HEK293 (cell line): Measurements from ENCODE around the gene RPS5.
A peak's percentile ranks its signal among the peaks of the same experiment; 100 is the strongest.

Experiments
- CTCF ChIA-PET: fragments of 350-600 bp; formaldehyde crosslinking; extraction: SDS; loops from one replicate; lab custom pipeline; 2021; ENCODE audit warnings: antibody characterized with exemption; lab: Yijun Ruan, JAX
- POLR2A ChIA-PET: fragments of 300-600 bp; formaldehyde crosslinking; extraction: SDS; loops from one replicate; lab custom pipeline; 2020; ENCODE audit warnings: antibody characterized with exemption, inconsistent platforms; lab: Yijun Ruan, JAX
- H3K27ac ChIP-seq: fragments of 200-500 bp; sonication (Bioruptor generic); 2 replicates; pipeline ENCODE4 v1.5.1; 2014; ENCODE audit warnings: low read depth, low read length, control low read depth, inconsistent platforms; ENCODE audit errors: extremely low read depth
- H3K36me3 ChIP-seq, 2 experiments: fragments of 200-500 bp in 1 of 2; sonication (Bioruptor generic) in 1 of 2; 1 replicate in 1 of 2; 2 replicates in 1 of 2; pipeline ENCODE4 v1.5.1; 2014 to 2017; ENCODE audit warnings: inconsistent platforms in 2 of 2, low read length in 2 of 2; ENCODE audit not compliant: control insufficient read depth in 2 of 2, insufficient read depth in 1 of 2
- H3K4me1 ChIP-seq: fragments of 200-500 bp; sonication (Bioruptor generic); 2 replicates; pipeline ENCODE4 v1.5.1; 2014; ENCODE audit warnings: mild to moderate bottlenecking, low read length, inconsistent platforms; ENCODE audit not compliant: control insufficient read depth, insufficient read depth
- H3K4me3 ChIP-seq: 2 replicates; pipeline ENCODE4 v1.5.1; 2011; ENCODE audit warnings: low read depth, mild to moderate bottlenecking, control low read depth, low read length, moderate library complexity
- H3K9me3 ChIP-seq: fragments of 200-500 bp; sonication (Bioruptor generic); 2 replicates; pipeline ENCODE4 v1.5.1; 2014; ENCODE audit warnings: low read depth, low read length, inconsistent platforms; ENCODE audit not compliant: control insufficient read depth, insufficient read depth
- GLIS1 ChIP-seq: fragments of 450-650 bp; formaldehyde crosslinking; IDR thresholded peaks from 2 replicates; pipeline ENCODE4 v1.5.1; 2016; ENCODE audit warnings: missing biosample characterization, missing genetic modification characterization
- KLF10 ChIP-seq: fragments of 450-650 bp; IDR thresholded peaks from 2 replicates; pipeline ENCODE4 v1.5.1; 2018; ENCODE audit warnings: missing biosample characterization, mild to moderate bottlenecking, missing genetic modification characterization
- KLF8 ChIP-seq: fragments of 450-650 bp; formaldehyde crosslinking; IDR thresholded peaks from 2 replicates; pipeline ENCODE4 v1.5.1; 2016; ENCODE audit warnings: missing biosample characterization, missing genetic modification characterization
- MEIS1 ChIP-seq: sonication (generic); formaldehyde crosslinking; IDR thresholded peaks from 2 replicates; pipeline ENCODE4 v1.8.1; 2022; ENCODE audit warnings: missing genetic modification reagents, mild to moderate bottlenecking, borderline replicate concordance
- SCRT2 ChIP-seq: fragments of 450-650 bp; formaldehyde crosslinking; IDR thresholded peaks from 2 replicates; pipeline ENCODE4 v1.5.1; 2016; ENCODE audit warnings: missing biosample characterization, missing genetic modification characterization
- SP3 ChIP-seq: fragments of 450-650 bp; formaldehyde crosslinking; IDR thresholded peaks from 2 replicates; pipeline ENCODE4 v1.5.1; 2016; ENCODE audit warnings: missing biosample characterization, missing genetic modification characterization
- SP7 ChIP-seq: fragments of 450-650 bp; formaldehyde crosslinking; IDR thresholded peaks from 2 replicates; pipeline ENCODE4 v1.5.1; 2016; ENCODE audit warnings: missing biosample characterization, missing genetic modification characterization
- ZBTB20 ChIP-seq: fragments of 450-650 bp; formaldehyde crosslinking; IDR thresholded peaks from 2 replicates; pipeline ENCODE4 v1.5.1; 2016; ENCODE audit warnings: missing biosample characterization, missing genetic modification characterization
- ZBTB26 ChIP-seq: fragments of 450-650 bp; formaldehyde crosslinking; optimal IDR thresholded peaks from 2 replicates; pipeline ENCODE3; 2016; ENCODE audit warnings: missing biosample characterization, mild to moderate bottlenecking, missing genetic modification characterization
- ZBTB44 ChIP-seq: fragments of 450-650 bp; IDR thresholded peaks from 2 replicates; pipeline ENCODE4 v1.5.1; 2018; ENCODE audit warnings: missing biosample characterization, mild to moderate bottlenecking, missing genetic modification characterization
- ZBTB8A ChIP-seq: fragments of 450-650 bp; formaldehyde crosslinking; IDR thresholded peaks from 2 replicates; pipeline ENCODE4 v1.5.1; 2016; ENCODE audit warnings: missing biosample characterization, missing genetic modification characterization
- ZFP37 ChIP-seq: fragments of 450-650 bp; formaldehyde crosslinking; IDR thresholded peaks from 2 replicates; pipeline ENCODE4 v1.5.1; 2016; ENCODE audit warnings: missing biosample characterization, missing genetic modification characterization
- ZNF239 ChIP-seq: fragments of 450-650 bp; formaldehyde crosslinking; IDR thresholded peaks from 2 replicates; pipeline ENCODE4 v1.5.1; 2016; ENCODE audit warnings: missing biosample characterization, missing genetic modification characterization
- ZNF354C ChIP-seq: fragments of 450-650 bp; formaldehyde crosslinking; IDR thresholded peaks from 2 replicates; pipeline ENCODE4 v1.5.1; 2016; ENCODE audit warnings: missing biosample characterization, missing genetic modification characterization, low read depth, borderline replicate concordance
- ZNF366 ChIP-seq: fragments of 450-650 bp; formaldehyde crosslinking; conservative IDR thresholded peaks from 2 replicates; pipeline ENCODE4 v1.5.1; 2016; ENCODE audit warnings: missing biosample characterization, missing genetic modification characterization
- ZNF423 ChIP-seq: fragments of 450-650 bp; formaldehyde crosslinking; IDR thresholded peaks from 2 replicates; pipeline ENCODE4 v1.5.1; 2016; ENCODE audit warnings: missing biosample characterization, missing genetic modification characterization
- ZNF658 ChIP-seq: fragments of 450-650 bp; formaldehyde crosslinking; IDR thresholded peaks from 2 replicates; pipeline ENCODE4; 2016; ENCODE audit warnings: missing biosample characterization, missing genetic modification characterization
- ZNF677 ChIP-seq: fragments of 450-650 bp; IDR thresholded peaks from 2 replicates; pipeline ENCODE4 v1.5.0; 2018; ENCODE audit warnings: missing biosample characterization, mild to moderate bottlenecking, missing genetic modification characterization, moderate library complexity
- ZNF747 ChIP-seq: fragments of 450-650 bp; formaldehyde crosslinking; IDR thresholded peaks from 2 replicates; pipeline ENCODE4 v1.5.1; 2016; ENCODE audit warnings: missing biosample characterization, missing genetic modification characterization
- TF ChIP-seq, protein P1 (sequence below): fragments of 450-650 bp; formaldehyde crosslinking; IDR thresholded peaks from 2 replicates; pipeline ENCODE4 v1.5.1; 2017; ENCODE audit warnings: missing biosample characterization, missing genetic modification characterization
- TF ChIP-seq, protein P2 (sequence below): fragments of 450-650 bp; formaldehyde crosslinking; IDR thresholded peaks from 2 replicates; pipeline ENCODE4 v1.5.1; 2016; ENCODE audit warnings: missing biosample characterization, missing genetic modification characterization
- TF ChIP-seq, protein P3 (sequence below): fragments of 450-650 bp; formaldehyde crosslinking; IDR thresholded peaks from 2 replicates; pipeline ENCODE4 v1.5.1; 2016; ENCODE audit warnings: missing biosample characterization, missing genetic modification characterization
- TF ChIP-seq, protein P4 (sequence below): fragments of 450-650 bp; formaldehyde crosslinking; IDR thresholded peaks from 2 replicates; pipeline ENCODE4 v1.5.1; 2016; ENCODE audit warnings: missing biosample characterization, missing genetic modification characterization
- TF ChIP-seq, protein P5 (sequence below): fragments of 450-650 bp; formaldehyde crosslinking; IDR thresholded peaks from 2 replicates; pipeline ENCODE4 v1.5.1; 2016; ENCODE audit warnings: missing biosample characterization, missing genetic modification characterization

Gene RPS5

GRCh38 chr19:58346961-58347929 is 39.8 kb upstream of the RPS5 start:
- CTCF ChIA-PET = interaction anchor here (0.7 to 1.6 kb wide), 3 partner anchors 13 to 19 kb away, joined by 3 to 9 read pairs (median 3); partner anchors contain the start of gene ZNF497
- no peaks in the 10 kb centered on the region for H3K4me1 ChIP-seq
- H3K9me3 ChIP-seq = no peaks in the 10 kb centered on the region
- peak overlapping the region; percentile 79 for H3K4me3 ChIP-seq
- no peaks in the 10 kb centered on the region; a peak in 1 of 3 replicates for H3K36me3 ChIP-seq
- H3K27ac ChIP-seq = peak overlapping the region; percentile 34; the same call in 1 of the 2 replicates
- POLR2A ChIA-PET = interaction anchor here (0.6 to 3.0 kb wide), 12 partner anchors 15 to 1063 kb away, joined by 3 to 29 read pairs (median 4); partner anchors contain the start of genes ZBTB45, ZNF497, ZNF584 and ZNF8
- TF ChIP-seq MEIS1 (CRISPR knock-in tag) = no peak
- TF ChIP-seq, protein P1, sequence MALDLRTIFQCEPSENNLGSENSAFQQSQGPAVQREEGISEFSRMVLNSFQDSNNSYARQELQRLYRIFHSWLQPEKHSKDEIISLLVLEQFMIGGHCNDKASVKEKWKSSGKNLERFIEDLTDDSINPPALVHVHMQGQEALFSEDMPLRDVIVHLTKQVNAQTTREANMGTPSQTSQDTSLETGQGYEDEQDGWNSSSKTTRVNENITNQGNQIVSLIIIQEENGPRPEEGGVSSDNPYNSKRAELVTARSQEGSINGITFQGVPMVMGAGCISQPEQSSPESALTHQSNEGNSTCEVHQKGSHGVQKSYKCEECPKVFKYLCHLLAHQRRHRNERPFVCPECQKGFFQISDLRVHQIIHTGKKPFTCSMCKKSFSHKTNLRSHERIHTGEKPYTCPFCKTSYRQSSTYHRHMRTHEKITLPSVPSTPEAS = no peak
- no peak for TF ChIP-seq ZNF354C (tag by site-specific recombination)
- TF ChIP-seq, protein P2, sequence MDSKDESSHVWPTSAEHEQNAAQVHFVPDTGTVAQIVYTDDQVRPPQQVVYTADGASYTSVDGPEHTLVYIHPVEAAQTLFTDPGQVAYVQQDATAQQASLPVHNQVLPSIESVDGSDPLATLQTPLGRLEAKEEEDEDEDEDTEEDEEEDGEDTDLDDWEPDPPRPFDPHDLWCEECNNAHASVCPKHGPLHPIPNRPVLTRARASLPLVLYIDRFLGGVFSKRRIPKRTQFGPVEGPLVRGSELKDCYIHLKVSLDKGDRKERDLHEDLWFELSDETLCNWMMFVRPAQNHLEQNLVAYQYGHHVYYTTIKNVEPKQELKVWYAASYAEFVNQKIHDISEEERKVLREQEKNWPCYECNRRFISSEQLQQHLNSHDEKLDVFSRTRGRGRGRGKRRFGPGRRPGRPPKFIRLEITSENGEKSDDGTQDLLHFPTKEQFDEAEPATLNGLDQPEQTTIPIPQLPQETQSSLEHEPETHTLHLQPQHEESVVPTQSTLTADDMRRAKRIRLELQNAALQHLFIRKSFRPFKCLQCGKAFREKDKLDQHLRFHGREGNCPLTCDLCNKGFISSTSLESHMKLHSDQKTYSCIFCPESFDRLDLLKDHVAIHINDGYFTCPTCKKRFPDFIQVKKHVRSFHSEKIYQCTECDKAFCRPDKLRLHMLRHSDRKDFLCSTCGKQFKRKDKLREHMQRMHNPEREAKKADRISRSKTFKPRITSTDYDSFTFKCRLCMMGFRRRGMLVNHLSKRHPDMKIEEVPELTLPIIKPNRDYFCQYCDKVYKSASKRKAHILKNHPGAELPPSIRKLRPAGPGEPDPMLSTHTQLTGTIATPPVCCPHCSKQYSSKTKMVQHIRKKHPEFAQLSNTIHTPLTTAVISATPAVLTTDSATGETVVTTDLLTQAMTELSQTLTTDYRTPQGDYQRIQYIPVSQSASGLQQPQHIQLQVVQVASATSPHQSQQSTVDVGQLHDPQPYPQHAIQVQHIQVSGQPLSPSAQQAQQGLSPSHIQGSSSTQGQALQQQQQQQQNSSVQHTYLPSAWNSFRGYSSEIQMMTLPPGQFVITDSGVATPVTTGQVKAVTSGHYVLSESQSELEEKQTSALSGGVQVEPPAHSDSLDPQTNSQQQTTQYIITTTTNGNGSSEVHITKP (tag by site-specific recombination) = 0 out of 2 replicates have a peak, but pooled peaks have one; percentile 36
- TF ChIP-seq, protein P3, sequence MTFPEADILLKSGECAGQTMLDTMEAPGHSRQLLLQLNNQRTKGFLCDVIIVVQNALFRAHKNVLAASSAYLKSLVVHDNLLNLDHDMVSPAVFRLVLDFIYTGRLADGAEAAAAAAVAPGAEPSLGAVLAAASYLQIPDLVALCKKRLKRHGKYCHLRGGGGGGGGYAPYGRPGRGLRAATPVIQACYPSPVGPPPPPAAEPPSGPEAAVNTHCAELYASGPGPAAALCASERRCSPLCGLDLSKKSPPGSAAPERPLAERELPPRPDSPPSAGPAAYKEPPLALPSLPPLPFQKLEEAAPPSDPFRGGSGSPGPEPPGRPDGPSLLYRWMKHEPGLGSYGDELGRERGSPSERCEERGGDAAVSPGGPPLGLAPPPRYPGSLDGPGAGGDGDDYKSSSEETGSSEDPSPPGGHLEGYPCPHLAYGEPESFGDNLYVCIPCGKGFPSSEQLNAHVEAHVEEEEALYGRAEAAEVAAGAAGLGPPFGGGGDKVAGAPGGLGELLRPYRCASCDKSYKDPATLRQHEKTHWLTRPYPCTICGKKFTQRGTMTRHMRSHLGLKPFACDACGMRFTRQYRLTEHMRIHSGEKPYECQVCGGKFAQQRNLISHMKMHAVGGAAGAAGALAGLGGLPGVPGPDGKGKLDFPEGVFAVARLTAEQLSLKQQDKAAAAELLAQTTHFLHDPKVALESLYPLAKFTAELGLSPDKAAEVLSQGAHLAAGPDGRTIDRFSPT (tag by site-specific recombination) = peak; percentile 37; the same call in 1 of the 2 replicates
- TF ChIP-seq ZBTB20 (tag by site-specific recombination) = peak; percentile 84
- peak; percentile 56 for TF ChIP-seq GLIS1
- TF ChIP-seq SP7 (tag by site-specific recombination) = 0 out of 2 replicates have a peak, but pooled peaks have one; percentile 45
- 0 out of 2 replicates have a peak, but pooled peaks have one; percentile 18 for TF ChIP-seq ZNF366 (tag by site-specific recombination)
- TF ChIP-seq ZNF658 (tag by site-specific recombination) = no peak
- TF ChIP-seq, protein P4, sequence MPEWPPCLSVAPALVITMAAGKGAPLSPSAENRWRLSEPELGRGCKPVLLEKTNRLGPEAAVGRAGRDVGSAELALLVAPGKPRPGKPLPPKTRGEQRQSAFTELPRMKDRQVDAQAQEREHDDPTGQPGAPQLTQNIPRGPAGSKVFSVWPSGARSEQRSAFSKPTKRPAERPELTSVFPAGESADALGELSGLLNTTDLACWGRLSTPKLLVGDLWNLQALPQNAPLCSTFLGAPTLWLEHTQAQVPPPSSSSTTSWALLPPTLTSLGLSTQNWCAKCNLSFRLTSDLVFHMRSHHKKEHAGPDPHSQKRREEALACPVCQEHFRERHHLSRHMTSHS (tag by site-specific recombination) = no peak
- no peak for TF ChIP-seq ZBTB44 (tag by site-specific recombination)
- TF ChIP-seq ZNF747 (tag by site-specific recombination) = no peak
- TF ChIP-seq SP3 = peak; percentile 76
- TF ChIP-seq ZBTB8A = peak; percentile 96
- TF ChIP-seq ZNF423 = peak; percentile 66
- TF ChIP-seq ZNF677 (tag by site-specific recombination) = peak; percentile 69; the same call in 1 of the 2 replicates
- TF ChIP-seq ZBTB26 (tag by site-specific recombination) = peak; percentile 51
- no peak for TF ChIP-seq ZFP37
- TF ChIP-seq, protein P5, sequence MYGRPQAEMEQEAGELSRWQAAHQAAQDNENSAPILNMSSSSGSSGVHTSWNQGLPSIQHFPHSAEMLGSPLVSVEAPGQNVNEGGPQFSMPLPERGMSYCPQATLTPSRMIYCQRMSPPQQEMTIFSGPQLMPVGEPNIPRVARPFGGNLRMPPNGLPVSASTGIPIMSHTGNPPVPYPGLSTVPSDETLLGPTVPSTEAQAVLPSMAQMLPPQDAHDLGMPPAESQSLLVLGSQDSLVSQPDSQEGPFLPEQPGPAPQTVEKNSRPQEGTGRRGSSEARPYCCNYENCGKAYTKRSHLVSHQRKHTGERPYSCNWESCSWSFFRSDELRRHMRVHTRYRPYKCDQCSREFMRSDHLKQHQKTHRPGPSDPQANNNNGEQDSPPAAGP (tag by site-specific recombination) = peak; percentile 63
- TF ChIP-seq KLF10 (tag by site-specific recombination) = peak; percentile 53; the same call in 1 of the 2 replicates
- peak; percentile 66; the same call in 1 of the 2 replicates for TF ChIP-seq SCRT2
- TF ChIP-seq ZNF239 (tag by site-specific recombination) = no peak
- peak; percentile 90 for TF ChIP-seq KLF8
